ENCODE data around the gene S100A6.
A peak's percentile ranks its signal among the peaks of the same experiment; 100 is the strongest.
"Not testable (repeated sequence)": the region's sequence is repeated elsewhere in the genome, so short reads cannot be mapped to it uniquely, and the experiment has no call there.

S100A6 gene

DNA sequence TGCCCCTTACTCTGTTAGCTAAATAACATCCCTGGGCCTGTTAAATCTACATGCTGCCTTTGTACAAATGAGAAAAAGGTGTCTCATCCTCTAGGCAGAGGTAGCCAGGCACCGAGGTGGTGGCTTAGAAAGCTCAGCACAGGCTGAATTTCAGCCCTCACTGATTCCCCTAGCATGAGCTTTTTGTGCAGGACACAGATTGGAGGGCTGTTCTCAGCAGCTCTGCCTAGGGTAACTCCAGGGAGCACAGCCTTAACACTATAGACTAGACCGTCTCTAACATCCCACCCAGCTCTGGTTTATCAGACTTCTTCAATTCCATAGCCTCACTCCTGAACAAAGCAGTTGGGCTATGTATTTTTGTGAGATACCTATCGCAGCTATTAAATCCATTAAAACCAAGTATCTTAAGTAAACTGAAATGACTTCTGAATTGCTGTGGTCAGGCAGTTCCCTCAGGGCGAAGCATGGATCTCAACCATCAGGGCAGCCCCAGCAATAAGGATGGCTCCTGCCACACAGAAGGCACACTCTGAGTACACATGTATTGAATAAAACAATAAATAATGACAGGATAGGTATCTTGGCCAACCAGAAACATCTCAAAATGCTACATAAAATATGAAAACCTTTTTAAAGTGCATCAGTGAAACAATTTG, 14.8 kb downstream of the S100A6 start:
- DNase-seq, result no peak
- TF ChIP-seq POLR2A (IDR thresholded peaks at IDR 0.05; ENCODE audit: low read length) (no peak), GATA1 (IDR thresholded peaks at IDR 0.05; ENCODE audit: low read depth, low read length) (no peak)

DNA sequence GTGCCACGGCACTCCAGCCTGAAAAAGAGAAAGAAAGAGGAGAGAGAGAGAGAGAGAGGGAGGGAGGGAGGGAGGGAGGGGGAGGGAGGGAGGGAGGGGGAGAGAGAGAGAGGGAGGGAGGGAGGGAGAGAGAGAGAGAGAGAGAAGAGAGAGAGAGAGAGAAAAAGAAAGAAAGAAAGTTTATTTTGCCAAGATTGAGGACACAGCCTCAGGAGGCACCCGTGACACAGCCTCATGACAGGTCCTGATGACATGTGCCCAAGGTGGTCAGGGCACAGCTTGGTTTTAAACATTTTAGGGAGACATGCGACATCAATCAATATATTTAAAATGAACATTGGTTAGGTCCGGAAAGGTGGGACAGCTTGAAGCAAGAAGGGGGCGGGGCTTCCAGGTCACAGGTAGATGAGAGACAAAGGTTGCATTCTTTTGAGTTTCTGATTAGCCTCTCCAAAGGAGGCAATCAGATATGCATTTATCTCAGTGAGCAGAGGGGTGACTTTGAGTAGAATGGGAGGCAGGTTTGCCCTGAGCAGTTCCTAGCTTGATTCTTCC, 15.6 kb downstream of the S100A6 start:
- DNase-seq, result not testable (repeated sequence)

DNA sequence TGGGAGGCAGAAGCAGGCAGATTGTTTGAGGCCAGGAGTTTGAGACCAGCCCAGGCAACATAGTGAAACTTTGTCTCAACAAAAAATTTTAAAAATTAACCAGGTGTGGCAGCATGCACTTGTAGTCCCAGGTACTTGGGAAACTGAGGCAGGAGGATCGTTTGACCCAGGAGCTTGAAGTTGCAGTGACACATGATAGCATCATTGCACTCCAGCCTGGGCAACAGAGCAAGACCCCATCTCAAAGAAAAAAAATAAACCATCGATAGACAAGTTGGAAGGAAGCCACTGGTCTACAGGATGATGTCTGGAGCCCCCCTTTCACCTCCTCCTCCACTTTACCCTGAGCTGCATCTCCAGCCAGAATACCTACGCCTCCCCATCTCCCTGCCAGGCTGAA, 16.5 kb downstream of the S100A6 start:
- DNase-seq, result no peak
- TF ChIP-seq GATA1 (IDR thresholded peaks at IDR 0.05; ENCODE audit: low read depth, low read length) (no peak), POLR2A (IDR thresholded peaks at IDR 0.05; ENCODE audit: low read length) (no peak)

DNA sequence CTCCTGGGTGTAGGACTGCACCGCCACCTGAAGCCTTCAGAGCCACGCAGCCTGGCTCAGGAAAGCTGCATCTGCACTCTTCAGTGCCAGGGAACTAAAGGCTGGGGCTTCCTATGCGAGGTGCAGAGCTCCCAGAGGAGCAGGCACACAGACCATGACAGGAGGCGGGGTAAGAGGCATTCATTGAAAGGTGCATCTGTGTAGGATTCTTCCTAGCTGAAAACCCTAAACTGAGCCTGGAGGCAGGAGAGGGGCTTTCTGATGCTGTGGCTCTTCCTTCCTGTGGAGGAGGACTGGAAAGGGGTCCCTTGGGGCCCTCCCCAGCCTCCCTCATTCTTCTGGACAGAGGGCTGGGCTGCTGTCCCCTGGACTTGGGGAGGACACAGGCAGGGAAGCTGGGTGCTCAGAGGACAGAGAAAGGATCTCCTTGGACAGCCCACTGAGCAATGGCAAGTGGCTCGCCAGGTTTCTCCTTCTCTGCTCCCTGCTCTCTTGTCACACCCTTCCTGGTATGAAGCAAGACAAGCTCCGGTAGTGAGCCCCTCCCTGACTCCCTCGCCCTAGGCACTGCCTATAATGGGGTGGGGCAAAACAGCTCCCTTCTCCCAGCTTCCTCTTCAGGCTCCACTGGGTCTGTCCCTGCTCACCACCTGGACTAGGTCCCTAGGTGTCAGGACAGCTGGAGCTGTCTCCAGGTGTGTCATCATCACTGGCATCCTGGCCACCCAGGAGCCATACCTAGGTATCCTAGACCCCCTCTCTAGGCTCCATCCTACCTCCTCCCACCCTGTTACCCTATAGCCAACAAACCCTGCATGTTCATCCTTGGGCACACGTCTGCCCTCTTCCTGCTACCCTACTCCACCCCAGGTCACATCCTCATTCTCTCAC, 20.0 kb downstream of the S100A6 start:
- peak; percentile 56 to 65 for DNase-seq

DNA sequence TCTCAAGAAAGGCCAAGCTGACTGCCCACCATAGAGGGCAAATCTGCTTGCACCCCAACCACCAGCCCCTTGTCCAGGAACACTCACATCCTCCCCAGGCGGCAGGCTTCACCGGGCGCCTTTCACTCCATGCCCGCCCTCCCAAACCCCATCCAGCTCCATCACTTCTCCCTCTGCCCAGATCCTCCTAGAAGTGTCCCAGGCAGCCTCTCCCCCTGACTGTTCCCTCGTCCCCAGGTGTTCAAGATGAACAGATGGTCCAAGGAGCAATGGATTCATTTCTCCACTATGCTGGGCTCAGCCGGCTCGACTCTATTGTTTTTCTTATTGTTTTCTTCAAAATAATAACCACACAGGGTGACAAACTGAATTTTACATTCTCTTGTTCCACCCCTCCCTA, 22.1 kb downstream of the S100A6 start:
- no peak for DNase-seq
- TF ChIP-seq GATA1 (IDR thresholded peaks at IDR 0.05; ENCODE audit: low read depth, low read length) (no peak), POLR2A (IDR thresholded peaks at IDR 0.05; ENCODE audit: low read length) (no peak)

More for the DNA sequence above, 20.0 kb downstream of the S100A6 start:
- no peak for TF ChIP-seq GATA1 (IDR thresholded peaks at IDR 0.05; ENCODE audit: low read depth, low read length)
- TF ChIP-seq POLR2A (IDR thresholded peaks at IDR 0.05; ENCODE audit: low read length), result peak; percentile 49

DNA sequence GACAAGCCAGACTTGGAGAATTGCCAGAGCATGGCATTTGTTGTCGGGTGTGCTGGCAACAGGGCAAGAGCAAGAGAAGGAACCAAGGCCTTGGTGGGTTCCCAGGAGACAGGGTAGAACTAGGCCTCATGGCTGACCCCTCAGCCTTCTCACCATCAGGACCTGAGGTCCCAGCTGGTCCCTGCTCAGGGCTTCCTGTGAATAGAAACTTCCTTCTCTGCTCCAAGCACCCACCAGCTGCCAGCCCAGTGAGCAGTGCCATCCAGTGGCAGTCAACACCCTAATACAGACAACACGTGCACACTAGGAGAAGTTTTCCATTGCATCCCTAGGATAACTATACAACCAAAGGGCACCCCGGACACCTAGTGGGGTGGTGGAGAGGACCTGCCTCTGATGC, 22.8 kb downstream of the S100A6 start:
- no peak for DNase-seq
- no peak for TF ChIP-seq GATA1 (IDR thresholded peaks at IDR 0.05; ENCODE audit: low read depth, low read length)
- no peak for TF ChIP-seq POLR2A (IDR thresholded peaks at IDR 0.05; ENCODE audit: low read length)

DNA sequence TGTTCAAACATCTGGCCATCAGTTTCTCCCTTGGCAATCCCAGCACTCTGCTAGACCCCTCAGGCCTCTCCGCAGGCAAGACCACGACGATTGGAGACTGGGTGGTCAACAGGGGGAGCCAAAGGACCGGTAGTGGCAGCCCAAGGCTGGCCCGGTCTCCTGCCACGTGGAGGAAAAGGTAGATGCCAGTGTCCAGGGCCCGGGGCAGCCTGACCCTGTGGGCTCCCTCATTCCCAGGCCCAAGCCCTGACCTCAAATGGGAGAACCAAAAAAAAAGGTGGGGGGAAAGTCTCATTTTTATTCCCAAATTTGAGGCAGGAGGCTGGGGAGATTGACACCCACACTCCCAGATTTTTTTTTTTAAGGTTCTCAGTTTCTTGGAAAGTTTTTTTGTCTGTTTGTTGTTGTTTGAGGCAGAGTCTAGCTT, 24.8 kb downstream of the S100A6 start:
- TF ChIP-seq POLR2A (IDR thresholded peaks at IDR 0.05; ENCODE audit: low read length), result no peak
- no peak for TF ChIP-seq GATA1 (IDR thresholded peaks at IDR 0.05; ENCODE audit: low read depth, low read length)
- DNase-seq, result peak; percentile 80 to 90

DNA sequence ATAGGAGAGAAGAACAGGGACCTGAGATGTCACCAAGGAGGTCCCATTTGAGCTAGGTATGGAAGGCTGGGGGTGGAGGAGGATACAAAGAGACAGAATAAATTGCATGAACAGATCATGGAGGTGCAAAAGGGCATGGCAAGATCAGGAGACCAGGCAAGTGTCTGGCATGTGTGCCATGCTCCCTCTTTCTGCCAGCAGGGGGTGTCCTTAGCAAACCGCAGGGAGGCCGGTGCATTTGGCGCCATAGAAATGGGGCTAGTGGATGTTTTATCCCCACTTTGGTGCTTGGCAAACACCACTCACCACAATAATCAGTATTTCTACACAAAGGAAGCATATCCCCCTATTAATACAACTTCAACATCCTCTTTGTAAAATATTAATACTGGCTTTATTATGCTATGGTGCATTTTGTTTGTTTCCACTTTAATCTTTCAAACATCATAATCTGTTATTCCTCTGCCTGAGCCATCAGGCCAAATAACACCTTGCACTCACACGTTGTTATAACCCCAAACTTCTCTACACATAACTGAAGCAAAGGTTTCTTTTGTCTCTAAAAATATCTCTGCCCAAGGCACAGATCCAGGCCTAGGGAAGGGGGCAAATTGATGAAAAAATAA, 25.9 kb downstream of the S100A6 start:
- DNase-seq, result peak; percentile 75 to 82
- TF ChIP-seq POLR2A (IDR thresholded peaks at IDR 0.05; ENCODE audit: low read length) (no peak), GATA1 (IDR thresholded peaks at IDR 0.05; ENCODE audit: low read depth, low read length) (no peak)

DNA sequence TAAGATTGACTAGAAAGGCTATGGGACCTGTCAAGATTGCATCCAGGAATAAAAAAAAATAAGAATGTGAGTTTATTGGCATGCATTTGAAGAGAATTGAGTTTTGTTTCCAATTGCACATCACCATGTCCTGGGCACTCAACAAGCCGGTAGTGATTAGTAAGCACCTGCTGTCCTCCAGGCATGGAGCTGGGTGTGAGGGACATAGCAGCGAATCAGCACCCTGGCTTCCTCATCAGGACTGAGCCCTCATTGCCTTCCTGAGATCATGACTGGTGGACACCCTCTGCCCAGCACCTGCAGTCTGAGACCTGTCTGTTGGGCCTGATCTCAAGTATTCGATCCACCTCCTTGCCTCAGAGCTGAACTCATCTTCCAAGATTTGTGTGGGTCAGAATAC, 26.8 kb downstream of the S100A6 start:
- no peak for TF ChIP-seq POLR2A (IDR thresholded peaks at IDR 0.05; ENCODE audit: low read length)
- no peak for TF ChIP-seq GATA1 (IDR thresholded peaks at IDR 0.05; ENCODE audit: low read depth, low read length)
- no peak for DNase-seq

DNA sequence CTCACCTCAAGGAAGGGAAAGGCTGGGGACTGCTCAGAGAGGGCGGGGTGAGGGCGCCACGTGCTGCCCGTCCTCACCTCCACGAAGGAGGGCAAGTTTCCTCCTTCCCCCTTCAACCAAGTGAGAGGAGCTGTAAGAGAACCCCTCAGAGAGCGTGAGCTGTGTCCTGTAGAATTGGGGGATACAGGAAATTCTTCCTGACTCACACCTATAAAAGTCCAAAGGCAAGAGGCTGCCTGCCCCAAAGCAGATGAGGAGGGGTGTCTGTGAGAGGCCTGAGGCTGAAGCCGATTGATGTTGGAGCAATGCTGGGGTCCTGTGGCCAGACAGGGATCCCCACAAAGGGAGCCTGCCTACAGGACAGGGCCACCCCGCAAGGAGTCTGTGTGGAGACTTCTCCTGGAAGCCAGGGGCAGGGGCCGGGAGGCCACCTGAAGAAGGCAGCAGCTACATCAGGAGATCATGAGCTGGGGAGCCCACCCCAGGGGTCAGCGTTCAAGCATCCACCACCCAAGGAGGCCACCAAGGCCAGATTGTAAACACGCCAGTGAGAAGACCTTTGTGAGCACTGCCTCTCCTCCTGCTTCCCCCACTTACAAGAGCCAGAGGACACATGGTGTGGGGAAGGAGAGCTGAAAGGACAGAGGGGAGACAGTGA, 27.7 kb downstream of the S100A6 start:
- no peak for TF ChIP-seq GATA1 (IDR thresholded peaks at IDR 0.05; ENCODE audit: low read depth, low read length)
- no peak for TF ChIP-seq POLR2A (IDR thresholded peaks at IDR 0.05; ENCODE audit: low read length)
- DNase-seq, result no peak

DNA sequence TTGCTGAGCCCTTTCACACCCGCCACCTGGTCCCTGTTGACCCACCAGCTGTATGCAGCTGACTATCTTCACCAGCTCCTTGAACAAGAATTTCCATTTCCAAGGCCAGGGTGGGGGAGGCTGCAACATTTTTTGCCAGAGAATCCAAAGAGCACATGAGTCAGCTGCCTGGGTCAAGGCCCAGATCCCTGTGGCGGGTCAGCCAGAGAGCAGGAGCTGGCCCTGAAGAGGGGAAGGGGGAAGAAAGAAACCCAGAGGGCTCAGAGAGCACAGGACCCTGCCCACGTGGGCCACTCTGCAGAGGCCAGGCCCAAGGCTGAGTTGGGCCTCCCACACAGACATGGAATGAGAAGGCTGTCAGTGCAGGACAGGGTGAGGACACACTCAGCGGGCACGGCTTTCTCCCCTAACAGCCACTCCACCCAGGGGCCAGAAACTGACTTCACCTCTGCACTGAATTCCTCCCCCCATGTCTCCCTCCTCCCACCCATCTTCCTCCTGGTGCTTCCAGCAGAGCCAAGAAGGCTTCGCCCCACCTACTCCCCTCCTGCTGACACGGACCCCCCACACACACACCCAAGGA, 28.9 kb downstream of the S100A6 start:
- TF ChIP-seq GATA1 (IDR thresholded peaks at IDR 0.05; ENCODE audit: low read depth, low read length), result no peak
- no peak for TF ChIP-seq POLR2A (IDR thresholded peaks at IDR 0.05; ENCODE audit: low read length)
- no peak for DNase-seq

DNA sequence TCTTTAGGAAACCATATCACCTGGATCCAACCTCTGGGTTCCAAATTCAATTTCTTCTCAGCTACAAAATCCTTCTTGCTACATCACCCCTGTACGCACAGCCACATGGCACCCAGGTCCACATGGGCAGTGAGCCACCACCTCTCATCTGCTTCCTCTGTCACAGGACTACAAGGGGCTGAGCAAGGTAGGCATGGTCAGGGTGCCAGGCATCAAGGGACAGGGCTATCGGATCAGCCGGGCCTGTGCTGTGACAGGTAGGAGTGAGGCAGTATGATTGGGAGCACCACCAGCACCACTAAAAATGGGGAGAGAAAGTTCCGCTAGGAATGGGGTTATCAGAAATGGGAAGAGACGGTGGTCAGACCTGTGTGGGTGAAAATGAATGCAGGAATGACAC, 29.4 kb downstream of the S100A6 start:
- TF ChIP-seq GATA1 (IDR thresholded peaks at IDR 0.05; ENCODE audit: low read depth, low read length), result no peak
- TF ChIP-seq POLR2A (IDR thresholded peaks at IDR 0.05; ENCODE audit: low read length), result no peak

DNA sequence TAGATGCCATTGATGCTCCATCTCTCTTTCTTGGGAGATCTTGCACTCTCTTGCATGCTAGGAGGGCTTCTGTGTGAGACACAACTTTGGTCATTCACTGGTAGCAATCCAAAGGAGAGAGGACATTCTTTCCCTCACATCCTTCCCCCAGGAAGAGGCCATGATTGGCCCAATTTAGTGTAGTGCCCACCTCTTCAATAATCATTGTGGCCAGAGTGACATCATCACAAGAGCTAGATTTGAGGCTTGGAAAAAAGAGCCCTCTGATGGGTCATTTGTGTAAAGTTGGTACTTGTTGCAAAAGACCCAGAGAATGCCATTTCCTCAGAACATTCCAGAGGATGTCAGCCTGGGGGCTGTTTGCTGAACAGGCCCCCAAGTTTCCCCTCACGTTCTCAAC, 30.2 kb downstream of the S100A6 start:
- TF ChIP-seq POLR2A (IDR thresholded peaks at IDR 0.05; ENCODE audit: low read length), result no peak
- TF ChIP-seq GATA1 (IDR thresholded peaks at IDR 0.05; ENCODE audit: low read depth, low read length), result no peak
- DNase-seq, result no peak

More for the DNA sequence above, 29.4 kb downstream of the S100A6 start:
- no peak for DNase-seq

All from erythroblast (primary cell).